ENCODE measurements around the gene EIF5AL1.
"Not testable (repeated sequence)": the region's sequence is repeated elsewhere in the genome, so short reads cannot be mapped to it uniquely, and the experiment has no call there.

The EIF5AL1 gene

DNA sequence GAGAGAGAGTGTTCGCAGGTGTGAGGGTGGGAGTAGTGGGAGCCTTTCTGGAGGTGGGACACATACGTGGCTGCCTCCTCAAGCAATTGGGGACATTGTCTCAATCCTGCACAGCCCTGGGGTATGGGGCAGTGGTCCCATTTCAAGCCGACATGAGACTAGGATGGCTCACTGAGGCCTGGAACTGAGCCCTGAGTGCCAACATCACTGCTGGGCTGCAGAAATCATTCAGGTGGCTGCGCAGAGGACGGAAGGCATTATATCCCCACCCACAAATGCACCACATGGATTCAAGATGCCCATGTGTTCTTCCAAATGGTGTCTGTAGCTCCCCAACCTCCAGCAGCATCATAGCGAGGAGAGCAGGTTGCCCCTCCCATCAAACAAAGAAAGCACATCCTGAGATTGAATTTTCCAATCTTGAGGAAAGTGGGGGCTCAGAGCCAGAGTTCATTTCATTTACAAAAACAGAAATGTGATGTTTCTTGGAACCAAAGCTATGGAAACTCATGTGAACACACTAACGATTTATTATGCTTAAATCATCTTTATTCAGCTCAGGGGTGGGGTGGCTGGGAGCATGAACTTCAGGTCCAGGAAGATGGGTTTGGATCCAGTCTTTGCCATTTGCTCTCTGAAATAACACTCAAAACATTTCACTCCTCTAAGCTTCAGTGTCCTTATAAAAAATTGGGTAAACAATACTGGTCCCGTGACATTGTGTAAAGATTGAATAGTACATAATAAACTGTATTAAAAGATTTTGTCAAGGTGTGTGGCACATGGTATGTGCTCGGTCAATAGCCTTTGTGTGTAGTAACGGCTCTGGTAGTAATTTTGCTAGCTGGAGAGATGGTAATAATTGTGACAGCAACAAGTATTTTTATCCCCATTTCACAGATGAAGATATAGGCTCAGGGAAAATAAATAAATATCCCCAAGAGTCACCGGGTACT lies 43.3 kb downstream of the EIF5AL1 start:
- no peak for DNase-seq (ENCODE audit: low read depth in 2 of 2)

DNA sequence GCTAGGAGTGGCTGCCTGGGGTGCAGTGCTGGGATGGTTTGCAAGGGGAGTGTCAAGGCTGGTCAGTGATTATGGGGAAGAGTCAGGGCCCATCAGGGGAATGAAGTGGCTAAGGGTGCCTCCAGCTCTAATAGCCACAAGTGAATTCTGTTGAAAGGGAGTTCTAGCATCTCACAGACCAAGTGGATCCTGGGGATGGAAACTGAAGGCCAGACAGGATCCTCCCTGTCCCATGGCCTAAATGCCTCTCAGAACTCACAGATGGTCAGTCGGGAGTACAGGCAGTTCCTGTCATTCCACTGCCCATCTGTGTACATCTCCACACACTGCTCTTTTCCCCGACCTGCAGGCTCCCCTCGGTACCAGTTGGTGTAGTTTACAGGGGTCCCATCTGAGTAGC lies 44.6 kb downstream of the EIF5AL1 start:
- DNase-seq (ENCODE audit: low read depth in 2 of 2): not testable (repeated sequence)

DNA sequence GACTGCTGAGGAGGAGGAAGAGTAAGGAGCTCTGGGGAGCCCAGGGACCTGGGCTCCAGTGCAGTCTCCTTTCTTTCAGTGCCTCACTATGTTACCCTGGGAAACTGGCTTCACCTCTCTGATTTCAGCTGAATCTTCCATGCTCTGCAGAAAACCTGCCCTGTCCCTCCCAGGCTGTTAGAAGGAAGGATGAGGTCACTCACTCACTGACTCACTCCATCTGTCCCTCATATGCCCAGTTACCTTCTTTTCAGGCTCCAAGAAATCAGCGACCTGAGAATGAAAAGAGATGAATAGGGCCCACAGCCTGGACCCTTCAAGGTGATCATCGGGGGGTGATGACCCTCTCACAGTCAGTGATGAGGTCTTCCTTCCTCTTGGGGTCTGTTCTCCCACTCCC lies 47.4 kb downstream of the EIF5AL1 start:
- no peak for DNase-seq (ENCODE audit: low read depth in 2 of 2)

DNA sequence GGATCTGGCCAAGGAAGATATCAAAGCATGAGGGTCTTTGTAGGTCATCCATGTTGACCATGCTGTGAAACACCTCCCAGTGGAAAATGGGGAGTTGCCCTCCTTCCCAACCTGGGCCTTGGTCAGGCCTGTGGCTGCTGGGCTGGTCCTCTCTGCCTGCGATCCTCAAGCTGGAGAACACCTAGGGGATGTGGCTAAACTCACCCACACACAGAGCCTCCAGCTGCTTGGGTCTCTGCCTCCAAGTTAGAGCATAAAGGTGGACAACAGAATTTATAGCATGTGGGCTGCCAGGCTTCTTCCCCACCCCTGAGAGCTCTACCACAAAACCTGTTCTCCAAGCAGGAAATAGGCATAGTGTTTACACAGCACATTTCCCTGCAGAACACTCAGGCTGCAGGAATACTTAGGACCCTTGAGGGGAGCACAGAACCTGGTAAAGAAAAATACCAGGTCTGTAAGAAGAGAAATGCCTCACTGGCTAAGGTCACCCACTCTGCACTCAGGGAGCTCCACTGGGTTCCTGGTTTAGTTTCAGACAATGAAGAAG lies 47.9 kb downstream of the EIF5AL1 start, which contains the start of gene SFTPA2:
Gene SFTPA2 (minus strand): TSS at position 248 of the 550 bp plus-strand sequence. CDS start 924 bp downstream, outside the sequence.
- no peak for DNase-seq (ENCODE audit: low read depth in 2 of 2)

- DNase-seq (ENCODE audit: low read depth in 2 of 2): no peak
Observed at GRCh38 chr10:79561257-79561656, 48.9 kb downstream of the EIF5AL1 start.

DNA sequence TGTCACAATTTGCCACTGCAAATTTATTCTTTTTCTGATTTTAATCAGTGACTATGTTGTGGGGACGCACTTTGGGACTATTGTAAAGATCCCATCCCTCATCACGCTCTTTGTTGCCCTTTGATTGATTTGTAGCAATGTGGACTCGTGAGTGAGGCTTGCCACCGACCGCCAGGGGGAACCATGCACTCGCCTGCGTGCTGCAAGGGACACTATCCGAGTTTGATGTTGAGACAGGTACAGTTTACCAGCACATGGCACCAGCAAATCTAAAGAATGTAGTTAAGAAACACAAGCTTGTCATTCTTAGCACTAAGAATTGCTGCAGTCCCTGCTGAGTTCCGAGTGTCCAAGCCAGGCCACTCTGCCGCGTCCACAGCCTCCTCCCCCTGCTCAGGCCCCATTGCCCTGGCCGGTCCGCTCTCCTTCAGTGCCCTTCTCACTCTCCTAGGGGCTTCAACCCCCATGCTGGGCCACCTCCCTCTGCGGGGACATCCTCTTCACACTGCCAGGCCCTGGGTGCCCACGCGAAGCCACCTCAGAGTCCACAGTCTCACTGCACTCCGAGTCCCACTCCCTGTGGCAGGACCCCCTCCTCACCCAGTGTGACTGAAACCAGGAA lies 49.9 kb downstream of the EIF5AL1 start:
- DNase-seq (ENCODE audit: low read depth in 2 of 2): peak; percentile 37 to 59

- DNase-seq (ENCODE audit: low read depth in 2 of 2): no peak
Observed at GRCh38 chr10:79563426-79563825, 51.1 kb downstream of the EIF5AL1 start.

Data from stimulated activated CD4-positive, alpha-beta T cell treated with anti-CD3 and anti-CD28 coated beads, Interleukin-1b, Interleukin-23, amount 100 ng/mL, for 4 hours (primary cell).